Cardiac muscle cell (in vitro differentiated cells and primary cell): ENCODE measurements around the gene SCYGR6. TPM values are rescaled to one million over a fixed set of nuclear protein-coding genes. Genes with fewer than 3 reads are reported as not detected.

Experiments used
- DNase-seq, 2 donors: peaks; one replicate each; pipeline versions ENCODE4 v3.0.0 to v3.0.0-alpha.2; 2010 to 2017; ENCODE audit warnings: low read depth in 1 of 2, low spot score in 1 of 2
- H3K27ac ChIP-seq: fragments of 200-600 bp; sonication (generic); 2 replicates; pipeline ENCODE4 v1.5.1; 2016
- H3K27me3 ChIP-seq: fragments of 200-600 bp; sonication (generic); 2 replicates; pipeline ENCODE4 v1.6.0; 2016; ENCODE audit warnings: control low read depth
- H3K36me3 ChIP-seq: fragments of 200-600 bp; sonication (generic); 2 replicates; pipeline ENCODE4 v1.5.1; 2016; ENCODE audit warnings: control low read depth
- H3K4me1 ChIP-seq: fragments of 200-600 bp; sonication (generic); 2 replicates; pipeline ENCODE4 v1.8.1; 2017; ENCODE audit warnings: low read depth, mild to moderate bottlenecking, mixed run types
- H3K4me3 ChIP-seq: fragments of 200-600 bp; sonication (generic); 2 replicates; pipeline ENCODE4 v1.5.1; 2016; ENCODE audit warnings: mild to moderate bottlenecking
- H3K9me3 ChIP-seq: fragments of 200-600 bp; sonication (generic); 2 replicates; pipeline ENCODE4 v1.5.1; 2017; ENCODE audit warnings: low read depth, mild to moderate bottlenecking, control low read depth
- polyA plus RNA-seq: library from polyadenylated mRNA; unstranded; fragments of >200 nt; fragmentation: Nextera tagmentation; extraction: Ambion mirVana; gene quantifications from 2 replicates; pipeline ENCODE4 v1.2.1, GENCODE V29; 2016
- total RNA-seq: library from RNA; depleted of rRNA; stranded (reverse); fragments of >200 nt; gene quantifications from 2 replicates; pipeline ENCODE4 v1.2.3, GENCODE V29; 2016
- TF ChIP-seq, protein P1 (sequence below): IDR thresholded peaks from 2 replicates; pipeline ENCODE4 v1.5.1; 2012; ENCODE audit warnings: low read depth, mild to moderate bottlenecking, low read length

SCYGR6 gene
- total and polyA plus RNA-seq, 2 experiments from 2014 or later = not detected

DNA sequence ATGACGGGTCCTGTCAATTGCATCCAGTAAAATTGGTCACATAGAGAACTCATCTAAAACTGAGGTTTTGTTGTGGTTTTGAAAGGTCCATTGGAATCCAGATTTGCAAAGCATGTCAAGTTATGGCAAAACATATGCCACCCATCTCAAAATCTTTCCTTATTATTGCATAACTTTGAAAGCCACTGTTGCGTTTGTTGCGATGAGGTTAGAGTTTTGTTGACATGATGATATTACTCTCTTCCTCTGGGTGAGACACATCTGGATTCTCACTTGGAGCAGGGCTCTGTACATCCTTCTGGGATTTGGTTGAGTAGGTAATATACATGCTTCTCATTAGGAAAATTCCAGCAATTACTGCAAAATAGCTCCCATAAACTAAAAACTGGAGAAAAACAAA, 37.4 kb downstream of the SCYGR6 start:
- H3K4me3 ChIP-seq = no peak overlapping the region
- H3K27ac ChIP-seq = no peak overlapping the region
- H3K36me3 ChIP-seq = no peaks in the 10 kb centered on the region
- DNase-seq = peak in 1 of 2 donors; percentile 46
- H3K4me1 ChIP-seq = no peaks in the 10 kb centered on the region
- no peaks in the 10 kb centered on the region for H3K27me3 ChIP-seq
- H3K9me3 ChIP-seq = no peaks in the 10 kb centered on the region
- TF ChIP-seq, protein P1, sequence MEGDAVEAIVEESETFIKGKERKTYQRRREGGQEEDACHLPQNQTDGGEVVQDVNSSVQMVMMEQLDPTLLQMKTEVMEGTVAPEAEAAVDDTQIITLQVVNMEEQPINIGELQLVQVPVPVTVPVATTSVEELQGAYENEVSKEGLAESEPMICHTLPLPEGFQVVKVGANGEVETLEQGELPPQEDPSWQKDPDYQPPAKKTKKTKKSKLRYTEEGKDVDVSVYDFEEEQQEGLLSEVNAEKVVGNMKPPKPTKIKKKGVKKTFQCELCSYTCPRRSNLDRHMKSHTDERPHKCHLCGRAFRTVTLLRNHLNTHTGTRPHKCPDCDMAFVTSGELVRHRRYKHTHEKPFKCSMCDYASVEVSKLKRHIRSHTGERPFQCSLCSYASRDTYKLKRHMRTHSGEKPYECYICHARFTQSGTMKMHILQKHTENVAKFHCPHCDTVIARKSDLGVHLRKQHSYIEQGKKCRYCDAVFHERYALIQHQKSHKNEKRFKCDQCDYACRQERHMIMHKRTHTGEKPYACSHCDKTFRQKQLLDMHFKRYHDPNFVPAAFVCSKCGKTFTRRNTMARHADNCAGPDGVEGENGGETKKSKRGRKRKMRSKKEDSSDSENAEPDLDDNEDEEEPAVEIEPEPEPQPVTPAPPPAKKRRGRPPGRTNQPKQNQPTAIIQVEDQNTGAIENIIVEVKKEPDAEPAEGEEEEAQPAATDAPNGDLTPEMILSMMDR = no peak

DNA sequence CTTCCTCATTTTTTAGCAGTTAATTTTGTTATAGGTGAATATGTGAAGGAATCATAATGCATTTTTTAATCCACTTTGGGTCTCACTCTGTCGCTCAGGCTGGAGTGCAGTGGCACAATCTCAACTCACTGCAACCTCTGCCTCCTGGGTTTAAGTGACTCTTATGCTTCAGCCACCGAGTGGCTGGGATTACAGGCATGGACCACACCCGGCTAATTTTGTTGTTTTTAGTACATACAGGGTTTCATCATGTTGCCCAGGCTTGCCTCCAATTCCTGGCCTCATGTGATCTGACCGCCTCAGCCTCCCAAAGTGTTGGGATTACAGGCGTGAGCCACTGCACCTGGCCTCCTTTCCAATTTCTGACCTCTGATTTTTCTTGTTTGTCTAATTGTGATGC, 40.3 kb downstream of the SCYGR6 start:
- H3K27me3 ChIP-seq = no peaks in the 10 kb centered on the region

DNA sequence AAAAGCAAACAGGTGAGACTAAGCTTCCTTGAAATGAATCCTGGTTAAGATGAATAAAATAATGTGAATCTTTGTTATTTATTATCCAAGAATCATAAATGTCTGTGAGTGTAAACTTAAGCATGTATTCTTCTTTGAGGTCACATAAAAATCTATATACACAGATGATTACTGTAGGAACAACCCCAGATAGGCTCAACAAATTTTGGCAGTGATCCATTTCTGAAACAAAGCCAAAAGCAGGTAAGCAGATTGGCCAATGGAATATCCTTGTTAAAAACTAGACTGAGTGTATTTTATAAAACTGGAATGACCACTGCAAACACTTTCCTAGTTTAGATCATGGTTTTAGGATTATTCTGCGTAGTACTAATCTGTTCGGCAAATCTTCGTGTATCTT, 46.6 kb downstream of the SCYGR6 start:
- TF ChIP-seq, protein P1 = no peak
- Histone ChIP-seq H3K9me3 (no peaks in the 10 kb centered on the region), H3K27ac (no peak overlapping the region), H3K27me3 (no peaks in the 10 kb centered on the region), H3K4me3 (no peak overlapping the region), H3K36me3 (no peaks in the 10 kb centered on the region), H3K4me1 (no peaks in the 10 kb centered on the region)
- DNase-seq = no peak

More for the DNA sequence above, 40.3 kb downstream of the SCYGR6 start:
- Histone ChIP-seq H3K4me1 (no peaks in the 10 kb centered on the region), H3K27ac (no peak overlapping the region), H3K9me3 (no peaks in the 10 kb centered on the region), H3K36me3 (no peaks in the 10 kb centered on the region), H3K4me3 (no peak overlapping the region)
- TF ChIP-seq, protein P1 = no peak
- DNase-seq = no peak

DNA sequence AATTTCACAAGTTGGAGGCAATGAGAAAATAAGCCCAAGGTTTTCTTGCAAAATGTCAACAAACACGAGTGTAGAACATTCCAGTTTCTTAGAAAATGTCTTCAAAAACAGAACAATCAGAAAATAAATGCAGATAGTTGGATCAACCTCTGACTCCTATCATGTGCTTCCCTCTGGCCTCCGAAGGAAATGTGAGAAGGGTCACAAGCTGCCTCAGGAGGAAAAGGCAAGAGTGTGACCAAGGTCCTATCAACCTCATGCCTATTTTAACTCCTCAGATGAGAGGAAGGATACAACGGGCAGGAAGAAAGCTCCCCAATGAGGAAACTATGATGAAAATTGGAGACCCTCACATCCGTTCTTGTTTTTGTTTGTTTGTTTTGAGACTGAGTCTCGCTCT, 50.1 kb downstream of the SCYGR6 start:
- H3K27me3 ChIP-seq = no peaks in the 10 kb centered on the region
- no peaks in the 10 kb centered on the region for H3K4me1 ChIP-seq
- H3K9me3 ChIP-seq = no peaks in the 10 kb centered on the region
- no peak for DNase-seq
- H3K4me3 ChIP-seq = no peak overlapping the region
- TF ChIP-seq, protein P1 = no peak
- H3K36me3 ChIP-seq = no peaks in the 10 kb centered on the region
- H3K27ac ChIP-seq = no peak overlapping the region

Other genes with a start within 250 kb of the SCYGR6 start
- gene SCYGR2, start 125.9 kb downstream of the SCYGR6 start, total RNA-seq = not detected in 2 replicates
- not detected in 2 replicates for gene SCYGR2, start 125.9 kb downstream of the SCYGR6 start, polyA plus RNA-seq
- not detected in 2 replicates for gene SCYGR3, start 109.9 kb downstream of the SCYGR6 start, total RNA-seq
- not detected in 2 replicates for gene SCYGR3, start 109.9 kb downstream of the SCYGR6 start, polyA plus RNA-seq
- gene SCYGR4, start 107.3 kb downstream of the SCYGR6 start, total RNA-seq = not detected in 2 replicates
- gene SCYGR4, start 107.3 kb downstream of the SCYGR6 start, polyA plus RNA-seq = not detected in 2 replicates
- gene SCYGR5, start 58.0 kb downstream of the SCYGR6 start, total RNA-seq = not detected in 2 replicates
- not detected in 2 replicates for gene SCYGR5, start 58.0 kb downstream of the SCYGR6 start, polyA plus RNA-seq
- 0.04 and 0.12 TPM in 2 replicates for gene SLC19A3, start 6.7 kb downstream of the SCYGR6 start, total RNA-seq
- gene SLC19A3, start 6.7 kb downstream of the SCYGR6 start, polyA plus RNA-seq = 0.35 TPM in 1 of 2 replicates, not detected in the other
- gene SCYGR7, start 3.6 kb upstream of the SCYGR6 start, total RNA-seq = not detected in 2 replicates
- gene SCYGR7, start 3.6 kb upstream of the SCYGR6 start, polyA plus RNA-seq = not detected in 2 replicates
- not detected in 2 replicates for gene SCYGR8, start 21.1 kb upstream of the SCYGR6 start, total RNA-seq
- gene SCYGR8, start 21.1 kb upstream of the SCYGR6 start, polyA plus RNA-seq = not detected in 2 replicates
- not detected in 2 replicates for gene CCL20, start 89.1 kb upstream of the SCYGR6 start, total RNA-seq
- 0.21 TPM in 1 of 2 replicates, not detected in the other for gene CCL20, start 89.1 kb upstream of the SCYGR6 start, polyA plus RNA-seq
- 0.46 and 0.57 TPM in 2 replicates for gene DAW1, start 146.9 kb upstream of the SCYGR6 start, total RNA-seq
- gene DAW1, start 146.9 kb upstream of the SCYGR6 start, polyA plus RNA-seq = 0.59 TPM in 1 of 2 replicates, not detected in the other